GM18508 (cell line): Measurements from ENCODE around the gene CERS3.

Experiments used
- ATAC-seq: cut with Tn5 transposase; IDR thresholded peaks from one replicate; pipeline ENCODE4 v1.9.1; 2021; ENCODE audit warnings: moderate number of reproducible peaks; ENCODE audit not compliant: insufficient read depth, unreplicated experiment

The CERS3 gene

DNA sequence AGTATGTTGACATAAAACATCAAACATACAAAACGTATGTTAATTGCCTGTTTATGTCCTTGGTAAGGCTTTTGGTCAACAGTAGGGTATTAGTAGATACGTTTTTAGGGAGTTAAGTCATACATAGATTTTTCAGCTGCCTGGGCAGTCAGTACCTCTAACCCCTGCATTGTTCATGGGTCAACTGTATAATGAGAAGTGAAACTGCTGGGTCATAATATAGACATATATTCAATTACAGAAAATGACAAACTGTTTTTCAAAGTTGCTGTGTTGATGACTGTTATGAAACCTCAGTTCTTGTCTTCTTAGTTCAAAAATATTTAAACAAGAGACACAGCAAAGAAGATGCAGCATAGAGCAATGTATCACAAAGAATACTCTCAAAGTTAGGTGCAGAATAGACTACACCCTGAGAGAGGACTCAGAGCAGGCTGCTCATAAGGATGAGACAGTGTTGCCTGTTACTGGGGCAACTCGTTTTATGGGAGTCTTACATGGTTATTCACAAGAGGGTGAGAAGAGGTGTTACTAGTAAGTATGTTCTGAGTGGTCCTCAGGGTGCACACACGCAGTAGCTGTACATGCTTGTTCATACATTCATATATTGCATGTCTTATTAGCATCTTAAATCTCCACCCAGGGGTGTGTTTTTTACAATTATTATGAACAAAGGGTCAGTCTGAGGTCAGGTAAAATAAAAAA is 133.9 kb downstream of the CERS3 start:
- no peak for ATAC-seq

DNA sequence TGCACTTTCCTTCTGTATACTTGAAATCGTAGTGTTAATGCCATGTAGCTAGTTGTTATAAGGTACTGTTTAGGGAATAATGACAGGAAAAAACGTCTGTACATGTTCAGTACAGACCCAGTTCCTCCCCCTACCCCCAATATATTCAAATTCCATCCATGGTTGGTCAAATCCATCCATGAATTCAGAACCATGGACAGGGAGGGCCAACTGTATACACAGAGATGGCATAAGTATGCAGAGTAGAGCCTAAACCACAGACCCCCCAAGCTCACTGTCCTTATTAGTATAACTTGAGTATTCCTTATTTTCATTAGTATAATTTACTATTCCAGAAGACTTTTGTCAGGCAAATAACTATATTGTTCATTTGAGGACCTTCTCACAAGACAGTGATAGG is 135.7 kb downstream of the CERS3 start:
- no peak for ATAC-seq

DNA sequence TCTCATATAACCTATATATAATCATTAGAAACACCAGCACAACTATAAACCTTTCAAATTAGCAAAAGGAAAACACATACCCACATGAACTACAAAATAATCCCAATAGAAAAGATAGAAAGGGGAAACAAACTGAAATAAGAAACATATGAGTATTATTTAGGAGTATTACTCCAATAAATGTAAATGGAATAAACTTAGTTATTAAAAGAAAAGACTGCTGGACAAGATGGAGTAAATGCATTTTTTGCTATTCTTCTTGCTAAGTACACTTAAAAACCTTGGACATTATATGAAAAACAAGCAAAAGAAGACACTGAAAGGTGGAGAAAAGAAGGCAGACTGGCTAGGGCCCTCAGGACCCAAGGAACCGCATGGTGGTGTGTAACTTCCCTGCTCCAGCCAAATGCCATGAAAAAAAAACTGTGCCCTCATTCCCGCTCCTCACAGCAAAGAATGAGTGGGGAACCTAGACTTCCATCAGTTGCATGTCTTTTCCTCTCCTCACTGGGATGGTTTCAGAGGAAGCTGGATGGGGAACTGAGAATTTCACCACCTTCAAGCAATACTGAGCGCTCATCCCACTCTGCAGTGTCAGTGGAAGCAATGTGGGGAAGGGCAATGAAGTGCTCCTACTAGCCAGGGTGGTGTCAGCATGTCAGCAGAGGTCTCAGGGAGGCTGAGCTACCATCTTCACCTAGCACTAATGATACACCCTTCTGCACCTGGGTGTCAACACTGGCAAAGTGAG is 143.3 kb downstream of the CERS3 start:
- no peak for ATAC-seq

GRCh38 chr15:100384108-100384410 is 144.7 kb downstream of the CERS3 start:
- ATAC-seq = no peak

DNA sequence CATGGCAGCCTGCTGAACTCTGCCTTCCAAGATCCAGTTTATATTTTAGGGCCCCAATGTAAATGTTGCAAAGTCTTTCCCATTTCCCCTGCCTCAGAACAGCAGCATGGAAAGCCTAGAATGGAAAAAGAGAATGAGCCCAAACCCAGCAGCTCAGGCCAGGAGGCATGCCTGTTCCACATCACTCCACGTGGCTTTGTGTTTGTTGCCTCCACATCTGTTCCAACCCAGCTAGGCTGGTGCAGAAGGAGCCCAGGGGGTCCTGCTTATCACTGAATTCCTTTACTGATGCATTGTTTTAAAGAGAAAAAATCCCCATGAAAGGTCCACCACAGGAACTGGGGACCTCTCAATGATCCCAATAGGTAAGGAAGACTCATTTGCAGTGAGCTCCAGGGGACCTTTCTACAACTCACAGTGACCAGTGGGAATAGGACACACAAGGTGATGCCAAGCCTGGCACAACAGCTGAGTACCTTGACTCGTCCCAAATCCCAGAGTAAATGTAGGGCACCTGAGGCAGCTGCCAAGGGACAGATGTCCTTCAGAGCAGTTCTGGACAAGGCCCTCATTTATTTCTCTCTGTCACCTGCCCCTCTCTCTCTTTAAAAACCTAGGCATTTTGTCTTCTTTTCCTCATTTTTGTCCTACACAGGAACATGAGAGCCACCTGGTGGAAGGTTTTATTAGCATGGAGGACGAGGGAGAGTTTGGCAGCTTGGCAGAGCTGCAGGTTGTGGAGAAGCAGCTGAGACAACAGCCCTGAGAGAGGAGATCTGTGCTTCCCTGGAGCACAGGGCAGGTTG is 145.2 kb downstream of the CERS3 start:
- no peak for ATAC-seq

- no peak for ATAC-seq
Observed at GRCh38 chr15:100373942-100374341, 154.8 kb downstream of the CERS3 start.

- ATAC-seq = no peak
Observed at GRCh38 chr15:100373120-100373896, 155.4 kb downstream of the CERS3 start.

- ATAC-seq = no peak
Observed at GRCh38 chr15:100372739-100373119, 156.0 kb downstream of the CERS3 start.

DNA sequence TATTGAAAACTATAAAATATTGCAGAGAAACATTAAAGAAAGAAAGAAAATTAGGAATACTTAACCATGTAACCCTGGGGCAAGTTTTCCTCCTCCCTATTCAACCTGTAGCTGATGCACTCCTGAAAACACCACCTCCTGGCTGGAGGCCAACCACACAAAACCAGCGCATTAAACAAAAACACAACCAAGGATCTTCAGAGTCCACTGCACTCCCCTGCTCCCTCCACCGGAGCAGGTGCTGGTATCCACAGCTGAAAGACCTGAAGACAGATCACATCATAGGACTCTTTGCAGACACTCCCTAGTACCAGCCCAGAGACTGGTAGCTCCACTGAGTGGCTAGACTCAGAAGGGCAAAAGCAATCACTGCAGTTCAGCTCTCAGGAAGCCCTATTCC is 173.4 kb downstream of the CERS3 start:
- no peak for ATAC-seq

DNA sequence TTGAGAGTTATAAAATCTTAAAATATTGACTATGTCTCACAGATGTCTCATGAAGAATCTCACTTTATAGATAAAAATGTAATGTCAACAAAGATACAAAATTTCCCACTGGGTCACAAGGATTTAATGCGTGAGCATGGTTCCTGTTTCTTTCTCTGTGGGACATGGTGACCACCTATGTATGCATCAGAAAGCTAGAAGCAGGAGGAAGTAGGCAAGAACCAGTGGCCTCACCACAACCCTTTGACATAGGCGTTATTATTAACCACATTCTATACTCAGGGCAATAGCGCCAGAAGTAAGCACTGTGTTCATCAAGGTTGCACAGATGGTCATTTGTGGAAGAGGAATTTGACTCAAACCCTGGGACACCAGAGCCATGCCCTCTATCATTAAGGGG is 175.3 kb downstream of the CERS3 start:
- ATAC-seq = no peak

GRCh38 chr15:100350434-100351226 is 178.1 kb downstream of the CERS3 start:
- ATAC-seq = no peak
